SU-DHL-6 (cell line): ENCODE data around the gene DICER1.

Experiments
- CTCF ChIP-seq: fragments of 200-600 bp; sonication (generic); IDR thresholded peaks from one replicate; pipeline ENCODE4 v1.5.1; 2017; ENCODE audit warnings: antibody characterized with exemption, mild to moderate bottlenecking, low read length, moderate library complexity; ENCODE audit not compliant: insufficient read depth, poor library complexity, severe bottlenecking
- EZH2phosphoT487 ChIP-seq: fragments of 200-600 bp; sonication (generic), shearing (Covaris generic); conservative IDR thresholded peaks from 2 replicates; pipeline ENCODE4 v1.6.1; 2018; ENCODE audit warnings: mild to moderate bottlenecking, antibody characterized with exemption, low read length, moderate library complexity, mixed read lengths

DNA sequence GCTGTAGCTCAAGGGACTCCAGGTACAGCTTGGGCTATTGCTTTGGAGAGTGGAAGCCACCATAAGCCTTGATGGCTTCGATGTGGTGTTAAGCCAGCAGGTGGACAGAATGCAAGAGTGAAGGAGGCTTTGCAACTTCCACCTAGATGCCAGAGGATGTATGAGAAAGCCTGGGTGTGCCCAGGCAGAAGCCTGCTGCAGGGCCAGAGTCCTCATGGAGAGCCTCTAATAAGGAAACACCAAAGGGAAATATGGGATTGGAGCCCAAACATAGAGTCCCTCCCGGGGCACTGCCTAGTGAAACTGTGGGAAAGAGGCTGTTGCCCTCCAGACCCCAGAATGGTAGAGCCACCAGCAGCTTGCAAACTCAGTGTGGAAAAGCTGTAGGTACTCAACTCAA, 9.8 kb upstream of the DICER1 start:
- TF ChIP-seq CTCF: no peak
- no peak for TF ChIP-seq EZH2phosphoT487
